ENCODE data around the gene GPR27.
A peak's percentile ranks its signal among the peaks of the same experiment; 100 is the strongest.

GPR27 gene

GRCh38 chr3:71759401-71759800, 5.7 kb downstream of the GPR27 start:
- H2BK15ac ChIP-seq (ENCODE audit: low read length), result no peak overlapping the region
- H2BK12ac ChIP-seq (ENCODE audit: low read length), result no peak overlapping the region
- no peak overlapping the region for H3K27ac ChIP-seq (replicated peaks; ENCODE audit: low read length)
- no peaks in the 10 kb centered on the region for H3K79me1 ChIP-seq (ENCODE audit: low read depth, low read length)
- no peak for DNase-seq (ENCODE audit: low spot score)
- H2AFZ ChIP-seq (ENCODE audit: low read length), result no peak overlapping the region
- no peak overlapping the region for H3K4ac ChIP-seq (ENCODE audit: low read length)
- no CpG with 5 or more reads among the region's 5 CpGs for WGBS, 2 donors (ENCODE audit: extremely low coverage in 2 of 2, insufficient read length in 2 of 2, insufficient replicate concordance in 1 of 2)
- H4K91ac ChIP-seq (ENCODE audit: low read depth, low read length, poor library complexity), result no peak overlapping the region
- no peak overlapping the region for H3K18ac ChIP-seq (ENCODE audit: low read length)
- no peak overlapping the region for H3K14ac ChIP-seq (ENCODE audit: low read length)
- H3K23ac ChIP-seq (ENCODE audit: low read depth, low read length, poor library complexity), result no peak overlapping the region
- no peak overlapping the region for H2BK120ac ChIP-seq (ENCODE audit: low read depth, low read length)
- peak overlapping the region in 1 of 2 donors; percentile 39 for H3K4me3 ChIP-seq (ENCODE audit: low read length in 2 of 2)
- H4K8ac ChIP-seq (ENCODE audit: low read depth, low read length), result no peak overlapping the region
- H3K4me2 ChIP-seq (ENCODE audit: insufficient read depth, low read length, poor library complexity, severe bottlenecking), result no peak overlapping the region
- no peak overlapping the region for H3K9ac ChIP-seq (ENCODE audit: low read depth, low read length, poor library complexity)
- H3K36me3 ChIP-seq (replicated peaks in 1 of 2; ENCODE audit: control insufficient read depth in 2 of 2, insufficient read depth in 2 of 2, low read length in 2 of 2), result no peaks in the 10 kb centered on the region
- H2BK5ac ChIP-seq (ENCODE audit: low read length), result no peak overlapping the region
- peaks cover 0 to 4% of the 10 kb centered on the region in 2 donors for H3K4me1 ChIP-seq (ENCODE audit: control insufficient read depth in 2 of 2, insufficient read depth in 1 of 2, low read depth in 1 of 2, low read length in 2 of 2)
- H3K27me3 ChIP-seq (ENCODE audit: control insufficient read depth in 3 of 3, insufficient read depth in 3 of 3, low read depth in 1 of 3, low read length in 3 of 3), result peaks cover 4 to 55% (median 15%) of the 10 kb centered on the region in 3 experiments
- no peaks in the 10 kb centered on the region for H3K9me3 ChIP-seq (replicated peaks in 1 of 2; ENCODE audit: control insufficient read depth in 2 of 2, insufficient read depth in 1 of 2, low read depth in 1 of 2, low read length in 2 of 2)
- H2AK5ac ChIP-seq (ENCODE audit: low read depth, low read length), result no peak overlapping the region

- H3K27me3 ChIP-seq (ENCODE audit: control insufficient read depth in 3 of 3, insufficient read depth in 3 of 3, low read depth in 1 of 3, low read length in 3 of 3), result peaks cover 0 to 49% (median 8%) of the 10 kb centered on the region in 3 experiments
- no peaks in the 10 kb centered on the region for H3K36me3 ChIP-seq (replicated peaks in 1 of 2; ENCODE audit: control insufficient read depth in 2 of 2, insufficient read depth in 2 of 2, low read length in 2 of 2)
- H3K9ac ChIP-seq (ENCODE audit: low read depth, low read length, poor library complexity), result no peak overlapping the region
- H3K4me3 ChIP-seq (ENCODE audit: low read length in 2 of 2), result no peak overlapping the region
- no peak overlapping the region for H3K27ac ChIP-seq (replicated peaks; ENCODE audit: low read length)
- H2BK5ac ChIP-seq (ENCODE audit: low read length), result no peak overlapping the region
- WGBS, 2 donors (ENCODE audit: extremely low coverage in 2 of 2, insufficient read length in 2 of 2, insufficient replicate concordance in 1 of 2), result no CpG with 5 or more reads among the region's 1 CpG
- no peak overlapping the region for H3K18ac ChIP-seq (ENCODE audit: low read length)
- no peak overlapping the region for H3K4ac ChIP-seq (ENCODE audit: low read length)
- no peak overlapping the region for H3K14ac ChIP-seq (ENCODE audit: low read length)
- no peaks in the 10 kb centered on the region for H3K9me3 ChIP-seq (replicated peaks in 1 of 2; ENCODE audit: control insufficient read depth in 2 of 2, insufficient read depth in 1 of 2, low read depth in 1 of 2, low read length in 2 of 2)
- no peak overlapping the region for H2AFZ ChIP-seq (ENCODE audit: low read length)
- no peak overlapping the region for H2BK12ac ChIP-seq (ENCODE audit: low read length)
- H3K4me1 ChIP-seq (ENCODE audit: control insufficient read depth in 2 of 2, insufficient read depth in 1 of 2, low read depth in 1 of 2, low read length in 2 of 2), result peaks cover 0 to under 1% of the 10 kb centered on the region in 2 donors
- H3K23ac ChIP-seq (ENCODE audit: low read depth, low read length, poor library complexity), result no peak overlapping the region
- DNase-seq (ENCODE audit: low spot score), result no peak
- no peak overlapping the region for H3K4me2 ChIP-seq (ENCODE audit: insufficient read depth, low read length, poor library complexity, severe bottlenecking)
- H2AK5ac ChIP-seq (ENCODE audit: low read depth, low read length), result no peak overlapping the region
- no peak overlapping the region for H4K91ac ChIP-seq (ENCODE audit: low read depth, low read length, poor library complexity)
- H2BK120ac ChIP-seq (ENCODE audit: low read depth, low read length), result no peak overlapping the region
- no peaks in the 10 kb centered on the region for H3K79me1 ChIP-seq (ENCODE audit: low read depth, low read length)
- H4K8ac ChIP-seq (ENCODE audit: low read depth, low read length), result no peak overlapping the region
- no peak overlapping the region for H2BK15ac ChIP-seq (ENCODE audit: low read length)
These were observed 6.5 kb downstream of the GPR27 start for GRCh38 chr3:71760140-71760539.

GRCh38 chr3:71763426-71763825, 9.8 kb downstream of the GPR27 start:
- Histone ChIP-seq H4K91ac (ENCODE audit: low read depth, low read length, poor library complexity) (no peak overlapping the region), H3K4me2 (ENCODE audit: insufficient read depth, low read length, poor library complexity, severe bottlenecking) (no peak overlapping the region), H2BK5ac (ENCODE audit: low read length) (no peak overlapping the region), H3K27ac (replicated peaks; ENCODE audit: low read length) (no peak overlapping the region), H4K8ac (ENCODE audit: low read depth, low read length) (no peak overlapping the region), H3K36me3 (replicated peaks in 1 of 2; ENCODE audit: control insufficient read depth in 2 of 2, insufficient read depth in 2 of 2, low read length in 2 of 2) (no peaks in the 10 kb centered on the region), H3K4me1 (ENCODE audit: control insufficient read depth in 2 of 2, insufficient read depth in 1 of 2, low read depth in 1 of 2, low read length in 2 of 2) (no peaks in the 10 kb centered on the region), H3K27me3 (ENCODE audit: control insufficient read depth in 3 of 3, insufficient read depth in 3 of 3, low read depth in 1 of 3, low read length in 3 of 3) (peaks cover 0 to 16% (median 0%) of the 10 kb centered on the region in 3 experiments), H2BK12ac (ENCODE audit: low read length) (no peak overlapping the region), H3K9ac (ENCODE audit: low read depth, low read length, poor library complexity) (no peak overlapping the region), H3K18ac (ENCODE audit: low read length) (no peak overlapping the region), H2AFZ (ENCODE audit: low read length) (no peak overlapping the region), H3K14ac (ENCODE audit: low read length) (no peak overlapping the region), H2BK120ac (ENCODE audit: low read depth, low read length) (no peak overlapping the region), H3K79me1 (ENCODE audit: low read depth, low read length) (no peaks in the 10 kb centered on the region), H3K9me3 (replicated peaks in 1 of 2; ENCODE audit: control insufficient read depth in 2 of 2, insufficient read depth in 1 of 2, low read depth in 1 of 2, low read length in 2 of 2) (no peaks in the 10 kb centered on the region), H3K4ac (ENCODE audit: low read length) (no peak overlapping the region), H2BK15ac (ENCODE audit: low read length) (no peak overlapping the region), H3K23ac (ENCODE audit: low read depth, low read length, poor library complexity) (no peak overlapping the region), H2AK5ac (ENCODE audit: low read depth, low read length) (no peak overlapping the region), H3K4me3 (ENCODE audit: low read length in 2 of 2) (no peak overlapping the region)
- WGBS, 2 donors (ENCODE audit: extremely low coverage in 2 of 2, insufficient read length in 2 of 2, insufficient replicate concordance in 1 of 2), result no CpG with 5 or more reads among the region's 5 CpGs
- DNase-seq (ENCODE audit: low spot score), result no peak

GRCh38 chr3:71771126-71771525, 17.5 kb downstream of the GPR27 start:
- no peak for DNase-seq (ENCODE audit: low spot score)
- Histone ChIP-seq H3K4ac (ENCODE audit: low read length) (no peak overlapping the region), H2BK120ac (ENCODE audit: low read depth, low read length) (no peak overlapping the region), H3K4me3 (ENCODE audit: low read length in 2 of 2) (no peak overlapping the region), H2AK5ac (ENCODE audit: low read depth, low read length) (no peak overlapping the region), H3K9me3 (replicated peaks in 1 of 2; ENCODE audit: control insufficient read depth in 2 of 2, insufficient read depth in 1 of 2, low read depth in 1 of 2, low read length in 2 of 2) (no peaks in the 10 kb centered on the region), H3K4me1 (ENCODE audit: control insufficient read depth in 2 of 2, insufficient read depth in 1 of 2, low read depth in 1 of 2, low read length in 2 of 2) (no peaks in the 10 kb centered on the region), H3K18ac (ENCODE audit: low read length) (no peak overlapping the region), H4K91ac (ENCODE audit: low read depth, low read length, poor library complexity) (no peak overlapping the region), H2BK12ac (ENCODE audit: low read length) (no peak overlapping the region), H4K8ac (ENCODE audit: low read depth, low read length) (no peak overlapping the region), H3K27me3 (ENCODE audit: control insufficient read depth in 3 of 3, insufficient read depth in 3 of 3, low read depth in 1 of 3, low read length in 3 of 3) (peaks cover 0 to 7% (median 0%) of the 10 kb centered on the region in 3 experiments), H2AFZ (ENCODE audit: low read length) (no peak overlapping the region), H3K23ac (ENCODE audit: low read depth, low read length, poor library complexity) (no peak overlapping the region), H3K4me2 (ENCODE audit: insufficient read depth, low read length, poor library complexity, severe bottlenecking) (no peak overlapping the region), H2BK5ac (ENCODE audit: low read length) (no peak overlapping the region), H2BK15ac (ENCODE audit: low read length) (no peak overlapping the region), H3K36me3 (replicated peaks in 1 of 2; ENCODE audit: control insufficient read depth in 2 of 2, insufficient read depth in 2 of 2, low read length in 2 of 2) (no peaks in the 10 kb centered on the region), H3K27ac (replicated peaks; ENCODE audit: low read length) (no peak overlapping the region), H3K14ac (ENCODE audit: low read length) (no peak overlapping the region), H3K9ac (ENCODE audit: low read depth, low read length, poor library complexity) (no peak overlapping the region), H3K79me1 (ENCODE audit: low read depth, low read length) (no peaks in the 10 kb centered on the region)
- no CpG with 5 or more reads among the region's 5 CpGs for WGBS, 2 donors (ENCODE audit: extremely low coverage in 2 of 2, insufficient read length in 2 of 2, insufficient replicate concordance in 1 of 2)

Data from neuronal stem cell (in vitro differentiated cells).